HG02970 (cell line): ENCODE measurements around the gene FTH1.
A peak's percentile ranks its signal among the peaks of the same experiment; 100 is the strongest.
"Not testable (repeated sequence)": the region's sequence is repeated elsewhere in the genome, so short reads cannot be mapped to it uniquely, and the experiment has no call there.

Experiments used
- ATAC-seq: cut with Tn5 transposase; IDR thresholded peaks from one replicate; pipeline ENCODE4 v1.9.1; 2021; ENCODE audit warnings: mild to moderate bottlenecking, moderate library complexity, moderate number of reproducible peaks; ENCODE audit not compliant: unreplicated experiment, low FRiP score

FTH1 gene

DNA sequence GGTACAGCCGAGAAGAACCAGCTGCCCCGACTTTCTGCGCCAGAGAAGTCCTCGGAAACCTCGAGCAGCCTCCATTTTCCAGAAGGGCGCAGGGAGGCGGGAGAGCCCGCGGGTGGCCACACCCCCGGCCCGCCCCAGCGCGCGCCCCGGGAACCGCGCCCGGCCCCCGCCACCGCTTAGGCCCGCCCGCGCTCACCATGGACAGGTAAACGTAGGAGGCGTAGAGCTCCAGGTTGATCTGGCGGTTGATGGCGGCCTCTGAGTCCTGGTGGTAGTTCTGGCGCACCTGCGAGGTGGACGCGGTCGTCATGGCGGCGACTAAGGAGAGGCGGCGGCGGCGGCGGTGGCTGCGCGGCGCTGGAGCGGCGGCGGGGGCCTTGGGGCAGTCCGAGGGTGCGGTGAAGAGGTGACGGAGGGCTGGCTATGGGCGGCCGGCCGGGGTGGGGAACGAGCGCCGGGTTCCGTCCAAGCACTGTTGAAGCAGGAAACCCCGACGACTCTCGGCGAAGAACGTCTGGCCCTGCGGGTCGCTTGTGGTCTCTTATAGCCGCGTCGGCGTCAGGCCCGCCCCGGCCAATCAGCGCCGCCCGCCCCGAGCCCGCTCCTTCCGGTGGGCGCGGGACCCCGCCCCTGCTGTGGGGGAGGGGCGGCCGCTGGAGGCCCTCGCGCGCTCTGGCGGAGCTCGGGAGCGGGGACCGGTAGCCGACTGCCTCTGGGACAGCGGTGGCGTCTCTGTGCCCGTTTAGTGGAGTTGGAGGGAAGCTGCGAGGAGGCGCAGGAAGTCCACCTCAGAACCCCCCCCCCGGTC is at the start of gene FTH1:
TSS of gene FTH1 (minus strand) at position 519 of the 808 bp plus-strand sequence. CDS start at position 310, 209 bp downstream.
- peak; percentile 60 for ATAC-seq

- ATAC-seq: no peak
Measured at GRCh38 chr11:62015615-62016014, 48.2 kb upstream of the FTH1 start.

DNA sequence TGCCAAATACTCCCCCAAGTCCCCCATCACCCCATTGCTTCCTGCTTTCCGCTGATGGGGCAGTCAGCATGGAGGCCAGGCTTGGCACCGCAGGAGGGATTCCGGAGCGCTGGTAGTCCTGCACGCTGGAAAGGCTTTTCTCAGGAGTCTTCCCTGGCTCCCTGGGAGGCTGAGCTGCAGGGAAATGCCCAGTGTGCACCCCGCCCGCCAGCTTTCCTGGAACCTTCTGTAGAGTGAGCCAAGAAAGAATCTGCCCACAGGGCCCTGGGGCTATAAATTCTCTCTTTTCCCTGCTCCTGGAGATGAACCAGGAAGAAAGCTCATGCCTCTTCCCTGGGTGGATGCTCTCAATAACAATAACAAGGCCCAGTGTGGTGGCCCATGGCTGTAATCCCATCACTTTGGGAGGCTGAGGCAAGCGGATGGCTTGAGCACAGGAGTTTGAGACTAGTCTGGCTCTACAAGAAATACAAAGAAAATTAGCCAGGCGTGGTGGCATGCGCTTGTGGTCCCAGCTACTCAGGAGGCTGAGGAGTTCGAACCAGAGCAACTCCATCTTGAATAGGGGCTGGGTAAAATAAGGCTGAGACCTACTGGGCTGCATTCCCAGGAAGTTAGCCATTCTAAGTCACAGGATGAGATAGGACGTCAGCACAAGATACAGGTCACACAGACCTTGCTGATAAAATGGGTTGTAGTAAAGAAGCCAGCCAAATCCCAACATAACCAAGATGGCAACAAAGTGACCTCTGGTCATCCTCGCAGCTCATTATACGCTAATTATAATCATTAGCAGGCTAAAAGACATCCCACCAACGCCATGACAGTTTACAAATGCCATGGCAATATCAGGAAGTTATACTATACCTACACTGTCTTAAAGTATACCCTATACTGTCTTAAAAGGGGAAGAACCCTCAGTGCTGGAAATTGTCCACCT is 46.4 kb upstream of the FTH1 start:
- ATAC-seq: no peak

GRCh38 chr11:62012832-62013461 is 45.5 kb upstream of the FTH1 start:
- no peak for ATAC-seq

DNA sequence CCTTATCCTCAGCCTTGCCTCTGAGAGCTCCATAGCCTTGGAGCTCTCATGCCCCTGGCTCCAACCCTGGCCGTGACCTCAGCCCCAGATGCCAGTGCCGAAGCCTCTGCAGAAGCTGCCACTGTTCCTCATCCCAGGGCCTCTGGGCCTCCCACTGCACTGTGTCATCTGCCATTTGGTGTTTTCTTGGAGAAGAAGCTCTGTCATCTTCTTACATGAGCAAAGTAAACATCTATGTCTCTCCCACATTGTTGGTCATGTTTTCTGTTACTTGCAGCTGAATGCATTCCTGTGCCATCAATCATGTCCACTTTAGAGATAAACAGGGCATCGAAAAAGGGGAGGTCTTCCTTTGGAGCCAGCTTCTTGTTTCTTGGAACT is 45.0 kb upstream of the FTH1 start:
- no peak for ATAC-seq

DNA sequence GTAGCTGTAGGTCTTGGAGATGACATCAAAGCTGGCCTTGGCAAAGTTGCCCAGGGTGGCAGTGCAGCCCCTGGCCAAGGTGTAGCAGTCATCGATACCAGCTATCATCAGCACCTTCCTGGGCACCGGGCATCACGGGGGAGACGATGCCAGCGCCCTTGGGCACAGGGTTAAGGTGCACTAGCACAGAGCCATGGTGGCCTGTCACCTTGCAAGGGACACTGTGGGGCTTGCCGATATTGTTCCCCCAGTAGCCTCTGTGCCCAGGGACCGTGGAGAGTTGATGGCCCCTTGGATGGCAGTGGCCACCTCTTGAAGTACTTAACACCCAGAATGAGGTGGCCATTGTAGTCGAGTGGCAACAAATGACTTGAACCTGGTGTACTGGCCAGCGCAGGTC is 44.4 kb upstream of the FTH1 start:
- ATAC-seq: no peak

DNA sequence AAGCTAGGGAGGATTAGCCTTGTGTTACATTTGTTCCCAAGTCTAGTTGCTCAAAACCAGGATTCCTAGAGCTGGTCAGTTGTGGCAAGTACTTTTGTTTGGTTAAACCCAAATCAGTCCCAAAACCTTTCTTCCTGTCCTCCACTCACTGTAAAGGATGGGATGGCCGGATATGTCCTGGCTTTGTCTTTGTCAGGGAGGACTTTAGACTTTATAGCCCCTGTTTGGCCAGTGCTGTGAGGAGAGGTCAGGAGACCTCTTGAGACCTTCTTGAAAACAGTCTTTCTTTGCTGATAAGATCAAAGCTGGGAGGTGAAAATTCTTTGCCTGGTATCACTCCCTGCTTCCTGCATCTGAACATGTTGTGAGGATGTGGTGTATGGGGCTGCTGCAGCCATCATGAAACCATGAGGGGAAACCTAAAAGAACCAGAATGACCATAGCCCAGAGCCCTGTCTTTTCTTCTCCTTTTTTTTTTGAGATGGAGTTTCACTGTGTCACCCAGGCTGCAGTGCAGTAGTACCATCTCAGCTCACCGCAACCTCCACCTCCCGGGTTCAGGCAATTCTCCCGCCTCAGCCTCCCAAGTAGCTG is 43.6 kb upstream of the FTH1 start:
- ATAC-seq: no peak

- ATAC-seq: no peak
Measured at GRCh38 chr11:62008193-62008592, 40.8 kb upstream of the FTH1 start.

DNA sequence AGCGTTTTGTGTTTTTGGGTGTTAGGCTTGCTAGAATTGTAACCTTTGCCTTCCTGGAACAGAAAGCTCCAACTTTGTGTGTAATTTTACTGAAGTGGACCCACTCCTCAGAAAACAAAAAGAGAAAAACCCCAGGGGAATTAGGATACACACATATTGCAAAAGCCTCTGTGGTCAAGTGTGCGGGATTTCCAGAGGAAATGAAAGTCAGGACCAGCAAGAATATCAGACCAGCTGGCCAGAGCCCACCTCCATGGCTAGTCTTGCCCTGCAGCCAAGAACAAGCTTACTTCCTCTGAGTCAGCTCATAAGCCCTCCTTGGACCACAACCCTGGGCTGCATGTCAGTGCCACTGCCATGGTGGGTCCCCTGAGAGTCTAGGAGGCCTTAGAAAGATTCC is 37.0 kb upstream of the FTH1 start:
- no peak for ATAC-seq

DNA sequence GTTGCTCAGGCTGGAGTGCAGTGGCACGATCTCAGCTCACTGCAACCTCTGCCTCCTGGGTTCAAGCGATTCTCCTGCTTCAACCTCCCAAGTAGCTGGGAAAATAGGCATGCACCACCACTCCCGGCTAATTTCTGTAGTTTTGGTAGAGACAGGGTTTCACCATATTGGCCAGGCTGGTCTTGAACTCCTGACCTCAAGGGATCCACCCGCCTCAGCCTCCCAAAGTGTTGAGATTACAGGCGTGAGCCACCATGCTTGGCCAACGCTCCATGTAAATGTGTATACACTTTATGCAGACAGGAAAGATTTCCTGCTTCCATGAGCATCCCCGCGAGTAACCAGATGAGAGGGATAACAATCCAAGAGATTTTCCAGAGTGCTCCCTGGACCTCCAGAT is 34.8 kb upstream of the FTH1 start:
- not testable (repeated sequence) for ATAC-seq

GRCh38 chr11:62001450-62002191 is 34.2 kb upstream of the FTH1 start:
- no peak for ATAC-seq

DNA sequence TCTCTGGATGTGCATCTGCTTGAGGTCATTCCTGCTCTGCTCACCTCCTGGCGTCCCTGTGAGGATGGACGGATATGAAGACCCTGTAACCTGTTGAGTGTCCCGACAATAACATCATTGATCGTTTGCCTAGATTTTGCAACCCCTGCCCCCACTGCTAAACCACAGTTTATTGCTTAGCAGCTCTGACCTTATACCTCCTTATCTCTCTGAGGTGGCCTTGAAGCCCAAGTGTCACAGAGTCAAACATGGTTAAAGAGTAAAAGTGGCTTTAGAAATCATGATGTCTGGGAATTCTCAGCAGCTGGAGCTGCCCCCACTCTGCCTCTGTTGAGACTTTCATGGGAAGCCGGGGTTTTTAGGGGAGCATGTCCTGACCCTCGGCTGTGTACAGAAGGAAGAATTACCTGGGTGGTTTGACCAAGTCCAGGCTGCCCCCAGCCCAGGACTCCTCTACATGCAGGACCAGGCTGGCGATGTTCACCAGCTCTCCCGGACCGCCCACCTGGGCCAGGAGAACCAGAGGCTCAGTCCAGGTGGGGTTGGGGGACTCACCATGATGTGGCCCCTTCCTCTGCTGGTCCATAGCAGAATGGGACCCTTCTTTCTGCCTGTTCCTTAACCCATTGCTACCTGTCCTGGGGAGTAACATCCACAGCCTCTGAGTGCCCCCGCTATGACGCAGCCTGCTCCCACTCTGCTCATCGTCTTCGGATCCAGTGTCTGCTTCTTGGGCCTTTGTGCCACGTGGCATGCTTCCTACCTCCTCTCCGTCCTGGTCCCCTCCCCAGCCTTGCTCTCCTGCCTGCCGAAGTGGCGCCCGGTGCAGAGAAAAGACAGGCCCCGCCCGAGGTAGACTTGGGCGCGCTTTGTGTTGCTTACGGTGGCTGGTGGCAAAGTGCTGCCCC is 33.4 kb upstream of the FTH1 start:
- ATAC-seq: no peak

DNA sequence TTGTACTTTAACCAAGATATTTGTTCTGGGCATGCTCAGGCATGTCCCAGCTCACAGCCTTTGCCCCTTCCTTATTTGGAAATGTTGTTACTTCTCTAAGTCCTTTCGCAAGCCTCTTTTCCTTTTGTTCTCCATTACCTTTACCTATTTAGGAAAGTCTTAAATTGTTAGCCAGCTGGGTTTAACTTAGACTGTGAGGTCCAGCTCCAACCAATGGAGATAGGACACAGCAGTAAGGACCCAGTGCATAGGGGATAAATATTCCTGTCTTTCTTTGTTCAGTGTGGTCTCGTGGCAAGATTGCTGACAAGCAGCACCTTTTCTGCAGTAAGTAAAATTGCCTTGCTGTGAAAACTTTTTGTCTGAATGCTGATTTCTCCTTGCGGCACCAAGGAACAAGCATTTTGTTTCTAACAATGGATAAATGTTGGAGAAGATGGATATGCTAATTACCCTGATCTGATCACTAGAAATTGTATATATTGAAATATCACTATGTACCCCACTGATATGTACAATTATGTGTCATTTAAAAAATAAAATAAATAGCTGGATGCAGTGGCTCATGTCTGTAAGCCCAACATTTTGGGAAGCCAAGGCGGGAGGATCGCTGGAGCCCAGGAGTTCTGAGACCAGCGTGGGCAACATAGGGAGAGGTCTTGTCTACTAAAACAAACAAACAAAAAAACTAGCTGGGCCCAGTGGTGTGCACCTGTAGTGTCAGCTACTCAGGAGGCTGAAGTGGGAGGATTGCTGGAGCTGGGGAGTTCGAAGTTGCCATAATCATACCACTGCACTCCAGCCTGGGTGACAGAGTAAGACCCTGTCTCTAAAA is 31.9 kb upstream of the FTH1 start:
- ATAC-seq: no peak

DNA sequence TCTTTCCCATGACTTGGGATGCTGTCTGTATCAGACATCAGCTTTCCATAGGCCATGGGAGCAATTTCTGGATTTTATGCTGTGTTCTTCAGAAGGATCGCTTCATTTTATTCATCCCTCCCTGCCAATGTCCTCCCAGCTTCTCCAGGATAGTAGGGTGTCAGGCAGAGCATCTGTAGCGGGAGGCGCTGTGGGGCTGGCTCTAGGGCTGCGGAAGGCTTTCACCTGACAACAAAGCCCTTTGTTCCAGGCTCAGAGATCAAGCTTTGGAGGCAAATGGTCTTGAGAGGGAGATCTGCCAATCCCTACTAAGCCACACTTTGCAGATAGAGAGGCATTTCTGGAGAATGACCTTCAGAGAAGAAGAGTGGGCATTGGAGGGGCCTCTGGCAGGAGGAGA is 29.5 kb upstream of the FTH1 start:
- no peak for ATAC-seq

DNA sequence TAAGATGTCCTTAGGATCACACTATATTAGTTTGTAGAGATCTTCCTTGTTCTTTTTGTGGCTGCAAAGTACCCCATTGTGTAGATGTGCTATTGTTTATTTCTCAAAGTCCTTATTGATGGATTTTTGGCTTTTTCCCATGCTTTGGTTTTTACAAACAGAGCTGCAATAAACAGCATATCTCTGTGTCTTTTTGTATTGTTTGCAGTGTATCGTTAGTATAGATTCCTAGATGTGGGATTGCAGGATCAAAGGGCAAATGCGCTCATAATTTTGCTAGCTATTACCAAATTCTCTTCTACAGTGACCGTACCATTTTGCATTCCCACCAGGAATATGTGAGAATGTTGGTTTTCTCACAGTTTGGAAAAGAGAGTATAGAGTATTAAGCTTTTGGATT is 27.5 kb upstream of the FTH1 start:
- ATAC-seq: no peak

DNA sequence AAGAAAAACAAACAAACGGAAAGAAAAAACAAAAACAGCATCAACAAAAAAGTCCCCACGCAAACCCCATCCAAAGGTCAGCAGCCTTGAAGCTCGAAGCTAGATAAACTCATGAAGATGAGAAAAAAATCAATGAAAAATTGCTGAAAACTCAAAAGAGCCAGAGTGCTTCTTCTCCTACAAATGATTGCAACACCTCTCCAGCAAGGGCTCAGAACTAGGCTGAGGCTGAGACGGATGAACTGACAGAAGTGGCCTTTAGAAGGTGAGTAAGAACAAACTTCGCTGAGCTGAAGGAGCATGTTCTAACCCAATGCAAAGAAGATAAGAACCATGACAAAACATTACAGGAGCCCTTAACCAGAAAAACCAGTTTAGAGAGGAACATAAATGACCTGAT is 18.4 kb upstream of the FTH1 start:
- no peak for ATAC-seq

DNA sequence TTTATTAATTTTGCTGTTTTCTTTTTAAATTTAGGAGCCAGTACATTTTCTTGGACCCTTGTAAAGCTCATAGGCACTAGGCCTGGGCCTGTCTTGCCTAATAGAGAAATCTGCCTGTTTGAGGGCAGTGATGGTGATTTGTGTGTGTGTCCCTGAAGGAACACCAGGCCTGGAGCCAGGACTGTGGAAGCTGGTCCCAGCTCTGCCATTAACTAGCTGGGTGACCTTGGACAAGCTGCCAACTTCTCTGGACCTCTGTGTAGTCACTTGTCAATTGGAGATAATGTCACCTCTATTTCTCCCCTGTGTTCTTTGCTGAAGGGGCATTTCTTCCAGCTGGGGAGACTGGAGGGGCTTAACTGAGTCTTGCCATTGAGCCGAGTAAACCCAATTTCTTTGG is 16.0 kb upstream of the FTH1 start:
- ATAC-seq: no peak
